Measurements from ENCODE around the gene DTX2.
"Not testable (repeated sequence)": the region's sequence is repeated elsewhere in the genome, so short reads cannot be mapped to it uniquely, and the experiment has no call there.

DNA sequence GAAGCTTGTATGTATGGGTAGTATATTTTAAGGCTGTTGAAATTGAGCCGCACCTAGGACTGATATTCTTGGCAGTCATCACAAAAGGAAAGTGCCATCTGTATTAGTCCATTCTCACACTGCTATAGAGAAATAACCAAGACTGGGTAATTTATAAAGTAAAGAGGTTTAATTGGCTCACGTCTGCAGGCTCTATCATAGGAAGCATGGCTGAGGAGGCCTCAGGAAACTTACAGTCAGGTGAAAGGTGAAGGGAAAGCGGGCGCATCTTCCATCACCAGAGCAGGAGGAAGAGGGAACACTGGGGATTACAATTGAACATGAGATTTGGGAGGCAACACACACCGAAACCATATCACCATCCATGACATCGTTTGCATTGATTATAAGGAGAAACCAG is 90.5 kb downstream of the DTX2 start:
- TF ChIP-seq, protein P1, sequence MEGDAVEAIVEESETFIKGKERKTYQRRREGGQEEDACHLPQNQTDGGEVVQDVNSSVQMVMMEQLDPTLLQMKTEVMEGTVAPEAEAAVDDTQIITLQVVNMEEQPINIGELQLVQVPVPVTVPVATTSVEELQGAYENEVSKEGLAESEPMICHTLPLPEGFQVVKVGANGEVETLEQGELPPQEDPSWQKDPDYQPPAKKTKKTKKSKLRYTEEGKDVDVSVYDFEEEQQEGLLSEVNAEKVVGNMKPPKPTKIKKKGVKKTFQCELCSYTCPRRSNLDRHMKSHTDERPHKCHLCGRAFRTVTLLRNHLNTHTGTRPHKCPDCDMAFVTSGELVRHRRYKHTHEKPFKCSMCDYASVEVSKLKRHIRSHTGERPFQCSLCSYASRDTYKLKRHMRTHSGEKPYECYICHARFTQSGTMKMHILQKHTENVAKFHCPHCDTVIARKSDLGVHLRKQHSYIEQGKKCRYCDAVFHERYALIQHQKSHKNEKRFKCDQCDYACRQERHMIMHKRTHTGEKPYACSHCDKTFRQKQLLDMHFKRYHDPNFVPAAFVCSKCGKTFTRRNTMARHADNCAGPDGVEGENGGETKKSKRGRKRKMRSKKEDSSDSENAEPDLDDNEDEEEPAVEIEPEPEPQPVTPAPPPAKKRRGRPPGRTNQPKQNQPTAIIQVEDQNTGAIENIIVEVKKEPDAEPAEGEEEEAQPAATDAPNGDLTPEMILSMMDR (optimal IDR thresholded peaks at IDR 0.05 in 1 of 3, IDR thresholded peaks at IDR 0.05 in 1 of 3, conservative IDR thresholded peaks at IDR 0.05 in 1 of 3; ENCODE audit: extremely low read depth in 1 of 3, insufficient read depth in 2 of 3, low read length in 3 of 3) = not testable (repeated sequence)
- TF ChIP-seq EZH2 (IDR thresholded peaks at IDR 0.05; ENCODE audit: low read length) = not testable (repeated sequence)
